Adrenal gland (tissue), 5 donors: ENCODE measurements around the gene RASGEF1C.

Experiments used
- POLR2A ChIP-seq, 2 donors: fragments of 450-650 bp; IDR thresholded peaks; one replicate each; pipeline ENCODE4 v1.6.1; 2017; ENCODE audit warnings: antibody characterized with exemption in 2 of 2, mild to moderate bottlenecking in 2 of 2, moderate library complexity in 1 of 2
- TF ChIP-seq, protein P1 (sequence below), 6 experiments: fragments of 450-650 bp in 4 of 6; fragments of 200-600 bp in 2 of 6; sonication (generic) in 1 of 6; IDR thresholded peaks; 1 replicate in 5 of 6; 2 replicates in 1 of 6; pipeline versions ENCODE4 v1.5.1 to v1.8.0; 2016 to 2021; ENCODE audit warnings: antibody characterized with exemption in 6 of 6, mild to moderate bottlenecking in 2 of 6, moderate library complexity in 1 of 6
- donor health status: DM: no; HTN: no; CAD: no.

GRCh38 chr5:180100621-180101450, 108.2 kb downstream of the RASGEF1C start:
- TF ChIP-seq, protein P1, sequence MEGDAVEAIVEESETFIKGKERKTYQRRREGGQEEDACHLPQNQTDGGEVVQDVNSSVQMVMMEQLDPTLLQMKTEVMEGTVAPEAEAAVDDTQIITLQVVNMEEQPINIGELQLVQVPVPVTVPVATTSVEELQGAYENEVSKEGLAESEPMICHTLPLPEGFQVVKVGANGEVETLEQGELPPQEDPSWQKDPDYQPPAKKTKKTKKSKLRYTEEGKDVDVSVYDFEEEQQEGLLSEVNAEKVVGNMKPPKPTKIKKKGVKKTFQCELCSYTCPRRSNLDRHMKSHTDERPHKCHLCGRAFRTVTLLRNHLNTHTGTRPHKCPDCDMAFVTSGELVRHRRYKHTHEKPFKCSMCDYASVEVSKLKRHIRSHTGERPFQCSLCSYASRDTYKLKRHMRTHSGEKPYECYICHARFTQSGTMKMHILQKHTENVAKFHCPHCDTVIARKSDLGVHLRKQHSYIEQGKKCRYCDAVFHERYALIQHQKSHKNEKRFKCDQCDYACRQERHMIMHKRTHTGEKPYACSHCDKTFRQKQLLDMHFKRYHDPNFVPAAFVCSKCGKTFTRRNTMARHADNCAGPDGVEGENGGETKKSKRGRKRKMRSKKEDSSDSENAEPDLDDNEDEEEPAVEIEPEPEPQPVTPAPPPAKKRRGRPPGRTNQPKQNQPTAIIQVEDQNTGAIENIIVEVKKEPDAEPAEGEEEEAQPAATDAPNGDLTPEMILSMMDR (IDR thresholded peaks at IDR 0.05) = no peak
- no peak for TF ChIP-seq POLR2A (IDR thresholded peaks at IDR 0.05)
